Spleen (tissue), 11 donors: ENCODE measurements around the gene RHCE. TPM values are rescaled to one million over a fixed set of nuclear protein-coding genes. Genes with fewer than 3 reads are reported as not detected.
"Not testable (repeated sequence)": the region's sequence is repeated elsewhere in the genome, so short reads cannot be mapped to it uniquely, and the experiment has no call there.

Experiments used
- DNase-seq: peaks from one replicate; pipeline ENCODE4 v3.0.0-alpha.2; 2020
- H3K27ac ChIP-seq, 8 donors: fragments of 200-600 bp; sonication (generic) in 7 of 8; 1 replicate in 4 of 8; 2 replicates in 4 of 8; pipeline versions ENCODE4 v1.5.0 to v1.8.0; 2016 to 2021; ENCODE audit warnings: inconsistent platforms in 4 of 8, mild to moderate bottlenecking in 4 of 8, moderate library complexity in 1 of 8
- H3K27me3 ChIP-seq, 7 donors: fragments of 200-600 bp; sonication (generic) in 6 of 7; replicated peaks in 1 of 7; 1 replicate in 4 of 7; 2 replicates in 3 of 7; pipeline versions ENCODE4 v1.5.0 to v1.8.0; 2016 to 2021; ENCODE audit warnings: inconsistent platforms in 3 of 7, mild to moderate bottlenecking in 1 of 7
- H3K36me3 ChIP-seq, 6 donors: fragments of 200-600 bp; sonication (generic) in 5 of 6; 1 replicate in 4 of 6; 2 replicates in 2 of 6; pipeline versions ENCODE4 v1.5.0 to v1.8.0; 2016 to 2021; ENCODE audit warnings: inconsistent platforms in 2 of 6
- H3K4me1 ChIP-seq, 6 donors: fragments of 200-600 bp; sonication (generic) in 5 of 6; 1 replicate in 3 of 6; 2 replicates in 3 of 6; pipeline versions ENCODE4 v1.5.0 to v1.8.0; 2016 to 2021; ENCODE audit warnings: inconsistent platforms in 3 of 6
- H3K4me3 ChIP-seq, 8 donors: fragments of 200-600 bp; sonication (generic) in 7 of 8; 1 replicate in 4 of 8; 2 replicates in 4 of 8; pipeline versions ENCODE4 v1.5.0 to v1.8.0; 2016 to 2021; ENCODE audit warnings: inconsistent platforms in 4 of 8, mild to moderate bottlenecking in 4 of 8, moderate library complexity in 2 of 8
- H3K9me3 ChIP-seq, 8 donors: fragments of 200-600 bp; sonication (generic) in 7 of 8; 1 replicate in 4 of 8; 2 replicates in 4 of 8; pipeline versions ENCODE4 v1.5.0 to v1.8.0; 2016 to 2021; ENCODE audit warnings: inconsistent platforms in 4 of 8
- CTCF ChIP-seq, 11 experiments: fragments of 200-600 bp in 7 of 11; fragments of 450-650 bp in 4 of 11; sonication (generic) in 4 of 11; IDR thresholded peaks in 8 of 11; conservative IDR thresholded peaks in 3 of 11; 1 replicate in 7 of 11; 2 replicates in 4 of 11; pipeline versions ENCODE4 v1.4.0 to v1.8.0; 2016 to 2021; ENCODE audit warnings: antibody characterized with exemption in 11 of 11, inconsistent platforms in 4 of 11, mild to moderate bottlenecking in 1 of 11
- POLR2A ChIP-seq, 3 donors: fragments of 450-650 bp; IDR thresholded peaks; one replicate each; pipeline ENCODE4 v1.5.1; 2017; ENCODE audit warnings: antibody characterized with exemption in 3 of 3, mild to moderate bottlenecking in 1 of 3
- POLR2AphosphoS5 ChIP-seq, 3 donors: sonication (generic); formaldehyde crosslinking; IDR thresholded peaks; one replicate each; pipeline ENCODE4 v1.5.1; 2017; ENCODE audit warnings: antibody characterized with exemption in 3 of 3
- WGBS, 5 donors: extraction: QIAGEN DNeasy Blood & Tissue Kit in 3 of 5; methylation state at CpG; one replicate each; pipeline versions ENCODE4 v1.1.5 to v1.1.7; 2013 to 2018; 5-methylcytosine and 5-hydroxymethylcytosine counted together
- intact Hi-C: fragments of 100-400 bp; cut with DNase I; formaldehyde crosslinking; loops from one replicate; pipeline ENCODE4 v1.15.0; 2023; ENCODE audit warnings: low total_unique reads
- polyA plus RNA-seq, 3 donors: library from polyadenylated mRNA; stranded (reverse); fragments of 200-250 nt; gene quantifications; one replicate each; pipeline ENCODE4 v1.2.1, GENCODE V29; 2013
- total RNA-seq, 7 donors: library from RNA; depleted of rRNA in 3 of 7; stranded (reverse); fragments of >200 nt in 3 of 7; fragmentation: NEBNext Ultra II Directional in 4 of 7; extraction: Animal tissue kit (Norgen Biotek cat#: 25700) in 4 of 7; gene quantifications; one replicate each; pipeline versions ENCODE4 v1.1.0 to v1.2.1, GENCODE V29; 2016 to 2021
- donor health status: healthy with polysubstance abuse.
- donor health status: DM: no; HTN: no; CAD: no; lungs with moderate emphysema.
- donor health status: DM: no; HTN: no; CAD: no.
- donor health status: Bipolar disorder and iron deficiency.
- donor health status: healthy.
- donor health status: DM: no; HTN: no; CAD: no.
- donor health status: DM: yes; HTN: yes; CAD: no.

RHCE gene
- total and polyA plus RNA-seq, 10 donors, result 0.13 to 7.1 (median 0.44) TPM; not detected in 2

GRCh38 chr1:25425098-25426085 lies 4.8 kb upstream of the RHCE start:
- no peaks in the 10 kb centered on the region for H3K36me3 ChIP-seq
- H3K9me3 ChIP-seq, result no peaks in the 10 kb centered on the region
- TF ChIP-seq CTCF (IDR thresholded peaks at IDR 0.05 in 8 of 11, conservative IDR thresholded peaks at IDR 0.05 in 3 of 11), result no peak
- TF ChIP-seq POLR2AphosphoS5 (IDR thresholded peaks at IDR 0.05), result no peak
- TF ChIP-seq POLR2A (IDR thresholded peaks at IDR 0.05), result no peak
- WGBS, 5 donors, result 73 to 83% (median 81%) methylated on average over 15 to 16 of the region's 16 CpGs
- H3K27me3 ChIP-seq, result no peaks in the 10 kb centered on the region
- H3K4me1 ChIP-seq, result peaks cover 0 to 8% (median 7%) of the 10 kb centered on the region in 6 donors
- no peak overlapping the region for H3K27ac ChIP-seq
- intact Hi-C loops, result no loop called here
- no peak for DNase-seq
- no peak overlapping the region for H3K4me3 ChIP-seq

- H3K4me3 ChIP-seq, DNase-seq, H3K27me3 ChIP-seq, intact Hi-C loops, H3K4me1 ChIP-seq, H3K36me3 ChIP-seq, H3K27ac ChIP-seq, H3K9me3 ChIP-seq: not testable (repeated sequence)
- 86 to 99% (median 93%) methylated on average over 5 to 6 of the region's 6 CpGs for WGBS, 5 donors
These were observed 2.6 kb upstream of the RHCE start for GRCh38 chr1:25423206-25423605.

GRCh38 chr1:25419339-25419738 lies 1.3 kb downstream of the RHCE start:
- intact Hi-C loops, result not testable (repeated sequence)

GRCh38 chr1:25417280-25417679 lies 3.3 kb downstream of the RHCE start:
- WGBS, 5 donors, result 89 to 95% (median 91%) methylated on average over 4 of the region's 4 CpGs
- intact Hi-C loops, DNase-seq: not testable (repeated sequence)

More at GRCh38 chr1:25419339-25419738, 1.3 kb downstream of the RHCE start:
- not testable (repeated sequence) for H3K27me3 ChIP-seq, H3K9me3 ChIP-seq, H3K4me3 ChIP-seq, H3K4me1 ChIP-seq, H3K36me3 ChIP-seq, H3K27ac ChIP-seq, DNase-seq
- WGBS, 5 donors, result 79 to 98% (median 92%) methylated on average over 1 of the region's 1 CpG

GRCh38 chr1:25414578-25414977 lies 6.0 kb downstream of the RHCE start:
- intact Hi-C loops, H3K9me3 ChIP-seq: not testable (repeated sequence)

More at GRCh38 chr1:25417280-25417679, 3.3 kb downstream of the RHCE start:
- H3K4me1 ChIP-seq, H3K27ac ChIP-seq, H3K4me3 ChIP-seq, H3K9me3 ChIP-seq, H3K36me3 ChIP-seq, H3K27me3 ChIP-seq: not testable (repeated sequence)

GRCh38 chr1:25414157-25414556 lies 6.5 kb downstream of the RHCE start:
- WGBS, 5 donors, result 36 to 96% (median 78%) methylated on average over 1 to 4 of the region's 6 CpGs
- H3K27ac ChIP-seq, intact Hi-C loops, DNase-seq, H3K36me3 ChIP-seq, H3K4me3 ChIP-seq, H3K4me1 ChIP-seq, H3K9me3 ChIP-seq, H3K27me3 ChIP-seq: not testable (repeated sequence)

More at GRCh38 chr1:25414578-25414977, 6.0 kb downstream of the RHCE start:
- H3K36me3 ChIP-seq, H3K4me1 ChIP-seq, DNase-seq, H3K4me3 ChIP-seq, H3K27ac ChIP-seq, H3K27me3 ChIP-seq: not testable (repeated sequence)
- 86 to 100% (median 96%) methylated on average over 1 of the region's 1 CpG; no CpG with 5 or more reads in 1 of the 5 donors for WGBS, 5 donors

- H3K27ac ChIP-seq, H3K4me3 ChIP-seq, H3K9me3 ChIP-seq, H3K36me3 ChIP-seq, DNase-seq, H3K4me1 ChIP-seq, intact Hi-C loops, H3K27me3 ChIP-seq: not testable (repeated sequence)
- 73 to 87% (median 85%) methylated on average over 11 to 13 of the region's 14 CpGs for WGBS, 5 donors
These were observed 7.6 kb downstream of the RHCE start for GRCh38 chr1:25412872-25413623.

- H3K36me3 ChIP-seq, DNase-seq, H3K27ac ChIP-seq, intact Hi-C loops, H3K27me3 ChIP-seq, H3K4me3 ChIP-seq, H3K9me3 ChIP-seq, H3K4me1 ChIP-seq: not testable (repeated sequence)
- WGBS, 5 donors, result 87 to 93% (median 90%) methylated on average over 8 to 10 of the region's 10 CpGs
These were observed 10.8 kb downstream of the RHCE start for GRCh38 chr1:25409641-25410427.
